GM21423 (cell line): ENCODE data around the gene FAHD2A.
"Not testable (repeated sequence)": the region's sequence is repeated elsewhere in the genome, so short reads cannot be mapped to it uniquely, and the experiment has no call there.

Experiments used
- ATAC-seq: cut with Tn5 transposase; IDR thresholded peaks from one replicate; pipeline ENCODE4 v1.9.1; 2021; ENCODE audit warnings: mild to moderate bottlenecking, moderate library complexity; ENCODE audit not compliant: unreplicated experiment

FAHD2A gene

DNA sequence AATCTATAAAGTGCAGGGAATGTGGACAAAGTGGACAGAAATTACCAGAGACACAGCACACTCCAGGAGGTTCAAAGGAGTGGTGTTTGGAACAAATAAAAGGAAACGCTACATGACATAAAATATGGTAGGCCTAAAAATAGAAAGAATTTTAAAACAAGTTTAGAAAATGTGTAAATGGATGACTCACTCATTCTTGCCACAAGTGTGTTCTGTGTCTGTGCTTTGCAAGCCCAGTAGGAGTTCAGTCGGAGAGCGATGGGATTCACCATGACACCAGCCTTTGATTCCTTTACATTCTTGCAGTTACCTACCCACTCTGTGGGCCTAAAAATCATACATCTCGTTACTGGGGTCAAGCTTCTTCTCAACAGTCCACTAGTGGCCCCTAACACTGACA is 30.9 kb downstream of the FAHD2A start:
- not testable (repeated sequence) for ATAC-seq

GRCh38 chr2:95433973-95434372 is 31.5 kb downstream of the FAHD2A start:
- not testable (repeated sequence) for ATAC-seq

DNA sequence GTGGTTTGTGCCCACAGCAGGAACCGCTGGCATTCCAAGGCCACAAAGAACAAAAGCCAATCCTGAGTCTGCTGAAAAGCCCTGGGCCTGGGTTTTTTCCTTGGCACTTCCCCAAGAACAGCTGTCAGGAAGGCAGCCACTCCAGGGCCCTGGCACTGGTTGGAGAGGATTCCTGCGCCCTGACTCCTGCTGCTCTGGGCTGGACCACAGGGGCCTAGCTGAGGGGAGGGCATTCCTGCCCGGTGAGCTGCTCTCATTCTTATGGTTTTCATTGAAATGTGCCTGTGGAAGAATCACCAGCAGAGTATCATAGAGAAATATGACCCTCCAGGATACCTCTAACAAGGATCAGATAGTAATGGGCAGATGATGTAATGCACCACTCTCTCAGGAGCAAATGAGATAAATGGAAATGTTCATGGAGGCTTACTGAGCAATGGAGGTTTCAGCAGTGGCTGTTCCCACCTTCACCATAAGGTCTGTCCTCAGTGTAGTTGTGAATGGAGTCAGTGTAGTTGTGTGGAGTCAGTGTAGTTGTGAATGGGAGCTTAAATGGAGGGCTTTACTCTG is 32.1 kb downstream of the FAHD2A start:
- ATAC-seq: not testable (repeated sequence)

GRCh38 chr2:95435162-95435871 is 32.8 kb downstream of the FAHD2A start:
- not testable (repeated sequence) for ATAC-seq

DNA sequence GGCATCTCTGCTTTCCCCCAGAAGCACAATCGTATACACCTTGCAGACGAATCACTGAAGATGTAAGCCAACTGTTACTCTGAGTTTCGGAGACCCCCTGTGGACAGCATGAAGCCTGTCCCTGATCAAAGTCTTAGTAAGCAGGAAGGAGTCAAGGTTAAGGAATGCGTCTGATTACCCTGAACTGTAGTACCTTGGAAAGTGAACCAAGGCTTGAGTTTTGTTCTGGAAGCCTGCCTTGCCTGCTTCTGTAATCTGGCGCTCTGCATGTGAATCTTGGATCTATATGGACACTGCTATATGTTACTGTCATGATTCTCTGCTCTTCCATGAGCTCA is 33.3 kb downstream of the FAHD2A start:
- ATAC-seq: not testable (repeated sequence)

GRCh38 chr2:95442474-95443099 is 40.1 kb downstream of the FAHD2A start:
- not testable (repeated sequence) for ATAC-seq

GRCh38 chr2:95445317-95445716 is 42.8 kb downstream of the FAHD2A start:
- not testable (repeated sequence) for ATAC-seq

- ATAC-seq: not testable (repeated sequence)
Observed at GRCh38 chr2:95463292-95463691, 60.8 kb downstream of the FAHD2A start.
